Retinal pigment epithelial cell (primary cell): Measurements from ENCODE around the gene KRT84.

Experiments used
- DNase-seq: peaks from one replicate; pipeline ENCODE4 v3.0.0-alpha.2; 2010; ENCODE audit warnings: low read depth
- H3K4me3 ChIP-seq: 2 replicates; pipeline ENCODE4 v1.5.1; 2011; ENCODE audit warnings: mild to moderate bottlenecking, low read length, control low read depth, moderate library complexity
- TF ChIP-seq, protein P1 (sequence below): conservative IDR thresholded peaks from 2 replicates; pipeline ENCODE4 v1.5.1; 2011; ENCODE audit warnings: low read depth, low read length, control low read depth, inconsistent platforms

The KRT84 gene

DNA sequence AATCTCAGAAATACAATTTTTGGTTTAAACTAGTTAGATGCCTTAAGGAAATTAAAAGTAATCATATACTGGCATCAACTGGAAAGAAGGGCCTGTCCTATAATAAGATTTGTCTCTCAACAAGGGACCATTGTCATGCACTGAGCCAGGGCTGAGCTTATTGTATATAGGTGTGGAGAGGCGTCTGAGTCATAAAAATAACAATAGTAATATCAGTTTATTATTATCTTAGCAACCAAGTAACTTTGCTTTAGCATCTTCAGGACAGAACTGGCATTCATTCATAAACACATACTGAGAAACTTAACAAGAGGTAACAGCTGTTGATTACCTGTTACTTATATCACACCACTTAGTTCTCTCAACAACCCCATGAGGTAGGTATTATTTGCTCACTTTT lies 41.6 kb upstream of the KRT84 start:
- no peak for DNase-seq
- H3K4me3 ChIP-seq = no peak overlapping the region
- TF ChIP-seq, protein P1, sequence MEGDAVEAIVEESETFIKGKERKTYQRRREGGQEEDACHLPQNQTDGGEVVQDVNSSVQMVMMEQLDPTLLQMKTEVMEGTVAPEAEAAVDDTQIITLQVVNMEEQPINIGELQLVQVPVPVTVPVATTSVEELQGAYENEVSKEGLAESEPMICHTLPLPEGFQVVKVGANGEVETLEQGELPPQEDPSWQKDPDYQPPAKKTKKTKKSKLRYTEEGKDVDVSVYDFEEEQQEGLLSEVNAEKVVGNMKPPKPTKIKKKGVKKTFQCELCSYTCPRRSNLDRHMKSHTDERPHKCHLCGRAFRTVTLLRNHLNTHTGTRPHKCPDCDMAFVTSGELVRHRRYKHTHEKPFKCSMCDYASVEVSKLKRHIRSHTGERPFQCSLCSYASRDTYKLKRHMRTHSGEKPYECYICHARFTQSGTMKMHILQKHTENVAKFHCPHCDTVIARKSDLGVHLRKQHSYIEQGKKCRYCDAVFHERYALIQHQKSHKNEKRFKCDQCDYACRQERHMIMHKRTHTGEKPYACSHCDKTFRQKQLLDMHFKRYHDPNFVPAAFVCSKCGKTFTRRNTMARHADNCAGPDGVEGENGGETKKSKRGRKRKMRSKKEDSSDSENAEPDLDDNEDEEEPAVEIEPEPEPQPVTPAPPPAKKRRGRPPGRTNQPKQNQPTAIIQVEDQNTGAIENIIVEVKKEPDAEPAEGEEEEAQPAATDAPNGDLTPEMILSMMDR = no peak

DNA sequence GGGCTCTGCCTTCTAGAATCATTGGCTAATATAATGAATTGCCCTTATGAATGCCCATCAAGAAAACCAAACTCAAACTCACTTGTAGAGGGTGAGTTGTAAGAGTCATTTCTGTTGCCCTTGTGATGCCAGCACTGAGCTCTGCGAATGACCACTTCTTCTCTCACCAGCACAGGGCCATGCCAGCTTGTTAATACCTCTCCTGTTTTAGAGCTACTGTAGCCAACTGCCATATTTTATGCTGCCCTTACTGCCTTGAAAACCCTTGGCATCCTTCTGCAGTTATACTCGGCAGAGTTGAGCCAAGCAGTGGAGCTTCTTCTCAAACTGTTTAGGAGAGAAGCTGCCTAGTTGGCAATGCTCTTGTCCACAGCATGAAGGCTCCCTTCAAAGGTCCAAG lies 40.6 kb upstream of the KRT84 start:
- DNase-seq = no peak
- TF ChIP-seq, protein P1 = no peak
- no peak overlapping the region for H3K4me3 ChIP-seq

DNA sequence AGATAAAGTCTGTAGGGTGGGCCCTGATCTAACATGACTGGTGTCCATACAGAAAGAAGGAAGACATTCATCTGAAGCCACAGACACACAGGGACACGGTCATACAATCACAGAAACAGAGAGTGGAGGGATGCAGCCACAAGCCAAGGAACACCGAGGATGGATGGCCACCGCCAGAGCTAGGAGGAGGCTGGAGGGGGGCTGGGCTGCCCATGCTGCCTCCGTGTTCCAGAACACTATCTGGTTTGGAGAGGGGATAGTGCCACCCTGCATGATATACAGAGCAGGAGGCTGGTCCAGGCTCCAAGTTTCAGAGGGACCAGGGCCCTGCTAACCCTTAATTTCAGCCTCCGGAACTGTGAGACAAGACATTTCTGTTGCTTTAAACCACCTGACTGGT lies 40.0 kb upstream of the KRT84 start:
- DNase-seq = no peak
- no peak overlapping the region for H3K4me3 ChIP-seq
- TF ChIP-seq, protein P1 = no peak

DNA sequence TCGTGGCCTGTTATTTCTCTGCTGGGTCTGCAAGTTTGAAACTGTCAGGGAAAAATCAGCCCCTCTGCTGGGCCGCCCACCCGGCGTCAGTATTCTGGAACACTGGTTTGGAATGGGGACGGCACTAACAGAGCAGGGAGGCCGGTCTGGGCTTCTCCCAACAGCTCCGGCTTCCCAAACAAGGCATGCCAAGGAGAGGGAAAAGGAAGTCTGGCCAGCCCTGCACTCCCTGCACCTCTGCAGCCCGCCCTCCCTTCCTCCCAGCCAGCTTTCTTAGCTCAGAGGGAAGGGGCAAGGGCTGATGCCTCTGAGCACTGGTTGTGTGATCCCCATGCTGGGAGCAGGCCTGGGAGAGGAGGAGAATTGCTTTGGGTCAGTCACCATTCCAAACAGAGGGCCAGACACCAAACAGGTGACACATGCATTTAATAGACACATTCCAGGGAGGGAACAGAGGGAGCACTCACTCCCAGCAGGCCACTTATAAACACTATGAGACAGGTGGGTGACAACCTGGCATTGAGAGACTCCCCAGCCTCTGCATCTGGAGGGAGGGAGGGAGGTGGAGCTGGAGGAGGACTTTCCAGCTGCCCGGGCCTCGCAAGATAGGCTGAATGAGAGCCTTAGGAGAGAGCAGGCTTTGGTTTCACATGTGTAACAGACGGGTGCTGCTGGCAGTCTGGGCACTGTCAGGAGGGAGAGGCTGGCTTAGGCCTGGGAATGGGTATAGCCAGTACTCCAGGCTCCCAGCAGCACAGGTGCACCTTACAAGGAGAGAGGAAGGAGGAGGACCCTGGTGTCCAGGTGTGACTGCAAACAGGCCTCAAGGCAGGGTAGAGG lies 38.4 kb upstream of the KRT84 start:
- TF ChIP-seq, protein P1 = no peak
- H3K4me3 ChIP-seq = no peak overlapping the region
- no peak for DNase-seq

DNA sequence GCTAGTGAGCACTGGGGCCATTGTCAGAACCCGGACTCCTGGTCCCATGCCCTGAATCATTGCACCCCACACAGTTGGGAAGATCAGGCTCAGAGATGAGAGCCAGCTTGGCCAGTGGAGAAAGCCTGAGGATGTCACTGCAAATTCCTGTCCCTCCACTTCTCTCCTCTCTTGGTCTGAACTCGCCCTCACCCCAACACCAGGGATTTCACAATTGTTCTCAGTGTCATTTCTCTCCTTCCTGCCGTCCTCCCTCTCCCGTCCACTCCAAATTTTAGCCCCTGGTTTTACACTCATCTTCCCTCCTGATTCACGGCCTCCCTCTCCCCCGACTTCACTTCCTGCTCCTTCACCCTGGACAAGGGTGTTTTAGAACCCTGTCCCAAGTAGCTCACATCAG lies 37.6 kb upstream of the KRT84 start:
- TF ChIP-seq, protein P1 = no peak
- DNase-seq = no peak
- H3K4me3 ChIP-seq = no peak overlapping the region

DNA sequence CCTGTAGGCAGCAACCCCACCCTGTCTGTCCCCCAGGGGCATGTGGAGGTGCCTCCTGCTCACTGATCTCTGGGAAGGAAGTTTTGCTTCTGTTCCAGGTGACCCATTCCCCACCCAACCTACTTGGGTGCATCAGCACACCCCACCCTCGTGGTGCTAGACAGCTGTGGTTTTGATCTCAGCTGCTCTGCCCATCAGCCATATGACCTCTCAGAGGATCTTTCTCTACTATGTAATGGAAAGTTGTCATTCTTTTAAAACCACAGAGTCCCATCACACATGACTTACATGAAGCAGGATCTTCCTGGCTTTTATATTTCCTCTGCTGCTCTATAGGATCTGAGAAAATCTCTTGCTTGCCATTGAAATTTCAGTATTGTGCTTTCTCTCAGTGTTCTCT lies 34.2 kb upstream of the KRT84 start:
- no peak overlapping the region for H3K4me3 ChIP-seq
- DNase-seq = no peak
- TF ChIP-seq, protein P1 = no peak

DNA sequence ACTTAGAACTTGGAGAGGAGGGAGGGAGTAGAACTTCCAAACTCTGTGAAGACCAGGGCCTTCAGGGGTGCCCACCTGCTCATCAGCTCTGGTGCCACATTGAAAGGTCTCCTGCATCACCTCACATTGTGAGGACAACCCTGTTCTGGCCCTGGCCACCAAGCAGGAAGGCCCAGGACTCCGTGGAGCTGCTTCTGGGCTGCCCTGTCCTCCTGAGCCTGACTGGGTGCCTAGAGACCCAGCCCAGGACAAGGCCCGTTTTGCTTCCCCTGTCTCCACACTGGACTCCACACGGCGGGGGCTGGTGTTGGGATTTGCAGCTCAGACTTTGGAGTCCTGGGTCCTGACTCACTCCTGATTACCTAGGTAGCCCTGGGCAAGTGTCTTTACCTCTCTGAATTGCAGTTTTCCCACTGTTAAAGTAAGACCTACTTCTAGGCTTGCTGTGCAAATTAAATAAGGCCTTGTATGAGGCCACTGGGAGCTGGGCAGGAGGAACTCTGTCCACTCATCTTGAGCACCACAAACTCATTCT lies 33.2 kb upstream of the KRT84 start:
- no peak for DNase-seq
- TF ChIP-seq, protein P1 = no peak
- no peak overlapping the region for H3K4me3 ChIP-seq
